Endothelial cell of umbilical vein (primary cell): ENCODE measurements around the gene ZFPM1. TPM values are rescaled to one million over a fixed set of nuclear protein-coding genes. Genes with fewer than 3 reads are reported as not detected.

ENCODE experiments used
- BruUV-seq: library from RNA; stranded (reverse); fragments of 400-500 nt; replicated peaks from 2 replicates; lab custom pipeline; 2021; lab: Mats Ljungman, UMichigan
- CTCF ChIA-PET: fragments of 300-600, 350-600 bp; sonication (Branson Sonifier 250); formaldehyde crosslinking; loops from one replicate; lab custom pipeline; 2021; ENCODE audit warnings: antibody characterized with exemption, inconsistent platforms; lab: Charles Lee
- POLR2A ChIA-PET: fragments of 300-600, 350-600 bp; sonication (Branson Sonifier 250); formaldehyde crosslinking; loops from one replicate; lab custom pipeline; 2021; ENCODE audit warnings: antibody characterized with exemption, inconsistent platforms; lab: Charles Lee
- DNase-seq: peaks from one replicate; pipeline ENCODE4 v3.0.0-alpha.2; 2011; ENCODE audit warnings: low read depth, low spot score
- FAIRE-seq: peaks from 2 replicates; lab custom pipeline; 2011; peaks lifted over from hg19 to GRCh38; lab: Jason Lieb, UNC
- H2AFZ ChIP-seq: 2 replicates; pipeline ENCODE4 v1.6.0; 2012; ENCODE audit warnings: low read depth, low read length, control low read depth, inconsistent platforms
- H3K27ac ChIP-seq: 2 replicates; pipeline ENCODE4 v1.5.1; 2011; ENCODE audit warnings: low read depth, mild to moderate bottlenecking, control low read depth, low read length, moderate library complexity; ENCODE audit not compliant: insufficient read depth
- H3K27me3 ChIP-seq, 2 experiments: 2 replicates each; pipeline versions ENCODE4 v1.6.0 to v1.6.1; 2011; ENCODE audit warnings: low read length in 2 of 2, mixed read lengths in 1 of 2; ENCODE audit not compliant: control insufficient read depth in 2 of 2, insufficient read depth in 2 of 2
- H3K36me3 ChIP-seq, 2 experiments: 2 replicates in 1 of 2; 3 replicates in 1 of 2; pipeline ENCODE4 v1.5.1; 2011; ENCODE audit warnings: low read length in 2 of 2, mild to moderate bottlenecking in 1 of 2, moderate library complexity in 1 of 2; ENCODE audit not compliant: control insufficient read depth in 2 of 2, insufficient read depth in 2 of 2; ENCODE audit errors: extremely low read depth in 1 of 2
- H3K4me1 ChIP-seq: 3 replicates; pipeline ENCODE4 v1.5.1; 2011; ENCODE audit warnings: mild to moderate bottlenecking, low read length; ENCODE audit not compliant: control insufficient read depth, insufficient read depth; ENCODE audit errors: extremely low read depth
- H3K4me2 ChIP-seq: 2 replicates; pipeline ENCODE4 v1.6.1; 2011; ENCODE audit warnings: low read length, control low read depth, mixed read lengths; ENCODE audit not compliant: insufficient read depth
- H3K4me3 ChIP-seq, 3 experiments: fragments of 200-600 bp in 1 of 3; sonication (generic), shearing (Covaris generic) in 1 of 3; replicated peaks in 1 of 3; 2 replicates each; pipeline ENCODE4 v1.5.1; 2011 to 2016; ENCODE audit warnings: control low read depth in 3 of 3, low read length in 3 of 3, mild to moderate bottlenecking in 2 of 3, inconsistent platforms in 1 of 3, low read depth in 1 of 3, moderate library complexity in 1 of 3; ENCODE audit not compliant: insufficient read depth in 1 of 3
- H3K79me2 ChIP-seq: 2 replicates; pipeline ENCODE4 v1.6.0; 2012; ENCODE audit warnings: low read length, inconsistent platforms; ENCODE audit not compliant: control insufficient read depth, insufficient read depth
- H3K9ac ChIP-seq: replicated peaks from 2 replicates; pipeline ENCODE3; 2011; ENCODE audit warnings: low read length, control low read depth; ENCODE audit not compliant: insufficient read depth; ENCODE audit errors: extremely low read depth
- H3K9me1 ChIP-seq: replicated peaks from 3 replicates; pipeline ENCODE4 v1.6.0; 2011; ENCODE audit warnings: mild to moderate bottlenecking, low read length; ENCODE audit not compliant: control insufficient read depth, insufficient read depth; ENCODE audit errors: extremely low read depth
- H3K9me3 ChIP-seq: replicated peaks from 2 replicates; pipeline ENCODE4 v1.5.1; 2012; ENCODE audit warnings: low read length, inconsistent platforms; ENCODE audit not compliant: control insufficient read depth, insufficient read depth
- H4K20me1 ChIP-seq: replicated peaks from 2 replicates; pipeline ENCODE3; 2011; ENCODE audit warnings: mild to moderate bottlenecking, low read length; ENCODE audit not compliant: control insufficient read depth, insufficient read depth; ENCODE audit errors: extremely low read depth
- JUN ChIP-seq: IDR thresholded peaks from 2 replicates; pipeline ENCODE4 v1.6.1; 2011; ENCODE audit warnings: borderline replicate concordance, low read depth; ENCODE audit not compliant: insufficient read length, insufficient read depth
- dilution Hi-C: fragments of 300-500 bp; cut with MboI; formaldehyde crosslinking; loops from one replicate; pipeline ENCODE4 v1.15.0; 2019; ENCODE audit warnings: low sequenced_read_pairs; ENCODE audit not compliant: extremely low pct_ligation_motif_present
- intact Hi-C: fragments of 100-400 bp; cut with micrococcal nuclease; formaldehyde crosslinking; loops from one replicate; pipeline ENCODE4 v1.10.0; 2022
- polyA plus RNA-seq, 4 experiments: library from polyadenylated mRNA; depleted of rRNA in 3 of 4; stranded (reverse) in 3 of 4; unstranded in 1 of 4; fragments of >200 nt; gene quantifications; 2 replicates each; pipeline versions ENCODE4 v1.2.1 to v1.2.3, GENCODE V29; 2011 to 2012; ENCODE audit warnings: missing spikeins in 1 of 4
- total RNA-seq: library from RNA; stranded (reverse); gene quantifications from 2 replicates; pipeline ENCODE4 v1.2.3, GENCODE V29; 2021

The ZFPM1 gene
- total and polyA plus RNA-seq, 2 donors (not counting 3 experiments of a cell fraction or from before 2014, with no cell fraction given) = 0.37 to 7.5 TPM

- Histone ChIP-seq H3K36me3 (no peaks in the 10 kb centered on the region), H3K9me3 (no peaks in the 10 kb centered on the region), H3K4me2 (no peak overlapping the region), H3K27ac (no peak overlapping the region), H3K9ac (no peak overlapping the region), H3K4me3 (no peak overlapping the region), H2AFZ (no peak overlapping the region), H3K4me1 (no peaks in the 10 kb centered on the region), H3K79me2 (no peaks in the 10 kb centered on the region), H3K27me3 (no peaks in the 10 kb centered on the region), H3K9me1 (no peaks in the 10 kb centered on the region), H4K20me1 (no peaks in the 10 kb centered on the region)
- intact Hi-C loops (no loop called here), dilution Hi-C loops (no loop called here)
- no peak for TF ChIP-seq JUN
- no peak for DNase-seq
- ChIA-PET POLR2A (no interaction called here), CTCF (interaction anchor here (0.9 kb wide), 1 partner anchor 121 kb away, joined by 3 read pairs; no protein-coding TSS in a partner anchor)
- BruUV-seq = no TSS peak
- no peak for FAIRE-seq
These were observed 11.6 kb upstream of the ZFPM1 start for GRCh38 chr16:88441460-88441859.

- no TSS peak for BruUV-seq
- H3K4me1 ChIP-seq = no peaks in the 10 kb centered on the region
- intact Hi-C loops = no loop called here
These were observed 10.7 kb upstream of the ZFPM1 start for GRCh38 chr16:88442383-88442726.

More at GRCh38 chr16:88442383-88442726, 10.7 kb upstream of the ZFPM1 start:
- Histone ChIP-seq H3K4me3 (no peak overlapping the region), H3K9me1 (no peaks in the 10 kb centered on the region), H4K20me1 (no peaks in the 10 kb centered on the region), H3K79me2 (no peaks in the 10 kb centered on the region), H3K4me2 (no peak overlapping the region), H2AFZ (no peak overlapping the region), H3K9me3 (no peaks in the 10 kb centered on the region), H3K27me3 (no peaks in the 10 kb centered on the region), H3K36me3 (no peaks in the 10 kb centered on the region), H3K27ac (no peak overlapping the region), H3K9ac (no peak overlapping the region)
- ChIA-PET POLR2A (no interaction called here), CTCF (no interaction called here)
- FAIRE-seq = no peak
- dilution Hi-C loops = no loop called here
- TF ChIP-seq JUN = no peak
- no peak for DNase-seq
